ENCODE data around the gene SLC1A7. TPM values are rescaled to one million over a fixed set of nuclear protein-coding genes. Genes with fewer than 3 reads are reported as not detected.

Gene SLC1A7
- total and polyA plus RNA-seq, 2 experiments from 2014 or later: not detected

- Histone ChIP-seq H3K27ac (no peak overlapping the region), H3K36me3 (no peaks in the 10 kb centered on the region), H3K4me1 (ENCODE audit: low read depth) (peaks cover 16% of the 10 kb centered on the region), H3K9me3 (ENCODE audit: low read depth) (no peaks in the 10 kb centered on the region), H3K27me3 (no peaks in the 10 kb centered on the region), H3K4me3 (no peak overlapping the region)
- DNase-seq (ENCODE audit: low read depth in 1 of 2, low spot score in 1 of 2): no peak
- no peak for TF ChIP-seq CTCF (IDR thresholded peaks at IDR 0.05; ENCODE audit: low read depth, low read length)
These were observed 5.7 kb upstream of the SLC1A7 start for GRCh38 chr1:53148123-53148522.

- H3K27me3 ChIP-seq: no peaks in the 10 kb centered on the region
- H3K36me3 ChIP-seq: no peaks in the 10 kb centered on the region
- H3K27ac ChIP-seq: peak overlapping the region; percentile 99
- H3K4me3 ChIP-seq: no peak overlapping the region
- DNase-seq (ENCODE audit: low read depth in 1 of 2, low spot score in 1 of 2): no peak
- no peaks in the 10 kb centered on the region for H3K9me3 ChIP-seq (ENCODE audit: low read depth)
- TF ChIP-seq CTCF (IDR thresholded peaks at IDR 0.05; ENCODE audit: low read depth, low read length): no peak
- H3K4me1 ChIP-seq (ENCODE audit: low read depth): peaks cover 16% of the 10 kb centered on the region
These were observed 4.7 kb upstream of the SLC1A7 start for GRCh38 chr1:53147174-53147573.

GRCh38 chr1:53145942-53146708 is 3.7 kb upstream of the SLC1A7 start:
- H3K9me3 ChIP-seq (ENCODE audit: low read depth): no peaks in the 10 kb centered on the region
- H3K36me3 ChIP-seq: no peaks in the 10 kb centered on the region
- H3K27ac ChIP-seq: peak overlapping the region; percentile 99
- no peaks in the 10 kb centered on the region for H3K27me3 ChIP-seq
- no peak for TF ChIP-seq CTCF (IDR thresholded peaks at IDR 0.05; ENCODE audit: low read depth, low read length)
- no peak overlapping the region for H3K4me3 ChIP-seq
- DNase-seq (ENCODE audit: low read depth in 1 of 2, low spot score in 1 of 2): peak; percentile 92 to 100
- peaks cover 16% of the 10 kb centered on the region for H3K4me1 ChIP-seq (ENCODE audit: low read depth)

GRCh38 chr1:53145619-53145941 is 3.1 kb upstream of the SLC1A7 start:
- Histone ChIP-seq H3K27me3 (no peaks in the 10 kb centered on the region), H3K27ac (peak overlapping the region; percentile 99), H3K36me3 (no peaks in the 10 kb centered on the region), H3K9me3 (ENCODE audit: low read depth) (no peaks in the 10 kb centered on the region), H3K4me3 (no peak overlapping the region), H3K4me1 (ENCODE audit: low read depth) (peaks cover 16% of the 10 kb centered on the region)
- TF ChIP-seq CTCF (IDR thresholded peaks at IDR 0.05; ENCODE audit: low read depth, low read length): no peak
- DNase-seq (ENCODE audit: low read depth in 1 of 2, low spot score in 1 of 2): no peak

- Histone ChIP-seq H3K36me3 (no peaks in the 10 kb centered on the region), H3K4me1 (ENCODE audit: low read depth) (peaks cover 16% of the 10 kb centered on the region), H3K27me3 (no peaks in the 10 kb centered on the region), H3K4me3 (no peak overlapping the region), H3K27ac (peak overlapping the region; percentile 99), H3K9me3 (ENCODE audit: low read depth) (no peaks in the 10 kb centered on the region)
- no peak for DNase-seq (ENCODE audit: low read depth in 1 of 2, low spot score in 1 of 2)
- TF ChIP-seq CTCF (IDR thresholded peaks at IDR 0.05; ENCODE audit: low read depth, low read length): no peak
These were observed 2.7 kb upstream of the SLC1A7 start for GRCh38 chr1:53145051-53145600.

Measured in cardiac muscle cell (in vitro differentiated cells and primary cell).